Heart right ventricle (tissue), 16 donors: ENCODE results near the gene ADD3. TPM values are rescaled to one million over a fixed set of nuclear protein-coding genes. Genes with fewer than 3 reads are reported as not detected.

Experiments
- ATAC-seq, 8 donors: fragments of 200-7000 bp; cut with Tn5 transposase; one replicate each; pipeline ENCODE4 v1.9.1; 2020; ENCODE audit warnings: mild to moderate bottlenecking in 8 of 8, moderate library complexity in 8 of 8, moderate number of reproducible peaks in 1 of 8
- DNase-seq, 2 donors: peaks; one replicate each; pipeline ENCODE4 v3.0.0-alpha.2; 2020
- H3K27ac ChIP-seq, 10 donors: fragments of 200-600 bp; sonication (generic) in 2 of 10; one replicate each; pipeline versions ENCODE4 v1.5.0 to v1.8.0; 2020 to 2022; ENCODE audit warnings: mild to moderate bottlenecking in 3 of 10
- H3K27me3 ChIP-seq, 7 donors: fragments of 200-600 bp; one replicate each; pipeline ENCODE4 v1.8.0; 2021 to 2022; ENCODE audit warnings: mild to moderate bottlenecking in 2 of 7
- H3K36me3 ChIP-seq, 9 donors: fragments of 200-600 bp; sonication (generic) in 1 of 9; one replicate each; pipeline versions ENCODE4 v1.5.0 to v1.8.0; 2020 to 2022; ENCODE audit warnings: mild to moderate bottlenecking in 2 of 9
- H3K4me1 ChIP-seq, 9 donors: fragments of 200-600 bp; sonication (generic) in 1 of 9; one replicate each; pipeline versions ENCODE4 v1.5.0 to v1.8.0; 2020 to 2022; ENCODE audit warnings: mild to moderate bottlenecking in 4 of 9
- H3K4me3 ChIP-seq, 10 donors: fragments of 200-600 bp; sonication (generic) in 2 of 10; one replicate each; pipeline versions ENCODE4 v1.5.0 to v1.8.0; 2020 to 2022; ENCODE audit warnings: mild to moderate bottlenecking in 7 of 10, moderate library complexity in 2 of 10
- H3K9me3 ChIP-seq, 11 donors: fragments of 200-600 bp in 10 of 11; sonication (generic) in 2 of 11; one replicate each; pipeline versions ENCODE4 v1.5.0 to v1.8.0; 2013 to 2022; ENCODE audit warnings: mild to moderate bottlenecking in 2 of 11, control low read depth in 1 of 11, moderate library complexity in 1 of 11
- WGBS, 2 donors: extraction: QIAGEN DNeasy Blood & Tissue Kit; methylation state at CpG; one replicate each; pipeline ENCODE4 v1.1.7; 2013; ENCODE audit warnings: inconsistent platforms in 1 of 2; 5-methylcytosine and 5-hydroxymethylcytosine counted together
- intact Hi-C, 10 donors: fragments of 100-400 bp; cut with DNase I; formaldehyde crosslinking; loops; one replicate each; pipeline versions ENCODE4 v1.11.1 to v1.14.2; 2022
- polyA plus RNA-seq, 2 donors: library from polyadenylated mRNA; stranded (reverse); fragments of 200-250 nt; gene quantifications; one replicate each; pipeline ENCODE4 v1.2.3, GENCODE V29; 2013
- total RNA-seq, 10 donors: library from RNA; stranded (reverse); fragmentation: NEBNext Ultra II Directional in 3 of 10; extraction: Animal tissue kit (Norgen Biotek cat#: 25700) in 3 of 10; gene quantifications; one replicate each; pipeline versions ENCODE4 v1.2.1 to v1.2.4, GENCODE V29; 2021 to 2023
- TF ChIP-seq, protein P1 (sequence below), 9 donors: fragments of 200-600 bp; sonication (generic) in 2 of 9; IDR thresholded peaks; one replicate each; pipeline versions ENCODE4 v1.5.0 to v1.8.0; 2021 to 2022; ENCODE audit warnings: antibody characterized with exemption in 9 of 9, mild to moderate bottlenecking in 5 of 9, moderate library complexity in 1 of 9
- donor health status: Arrhythmogenic right ventricular cardiomyopathy.
- donor health status: ischemic (EF 13 %, LVEDD 7.1; RV severe dilation, severe dysfunction).
- donor health status: healthy with polysubstance abuse.
- donor health status: DM: no; HTN: yes; CAD: no.
- donor health status: DM: no; HTN: no; CAD: no.
- donor health status: ischemic (EF 25% LVEDD 6.9; RV normal size, moderate dysfunction).
- donor health status: ischemic (EF 25% LVEDD 5.7; RV mildly dilated, moderate dysfunction).
- donor health status: healthy.
- donor health status: DM: yes; HTN: yes; CAD: no.
- donor health status: Ischemic cardiomyopathy.
- donor health status: ischemic (EF 35%, LVEDD 5.7; RV mildly dilated, moderate dysfunction).
- donor health status: nonischemic (EF 11% LVEDD 7.7; RV severe dilation, severe dysfunction).
- donor health status: DM: yes; HTN: yes; CAD: no.
- donor health status: PGD.
- donor health status: ischemic (EF 29% LVEDD 5.4; RV normal size, mild dysfunction).
- donor health status: nonischemic (EF 23%, LVEDD 6.1; RV moderate dilation, normal function).

ADD3 gene
- total and polyA plus RNA-seq, 12 donors = 28.0 to 106 (median 87.8) TPM

DNA sequence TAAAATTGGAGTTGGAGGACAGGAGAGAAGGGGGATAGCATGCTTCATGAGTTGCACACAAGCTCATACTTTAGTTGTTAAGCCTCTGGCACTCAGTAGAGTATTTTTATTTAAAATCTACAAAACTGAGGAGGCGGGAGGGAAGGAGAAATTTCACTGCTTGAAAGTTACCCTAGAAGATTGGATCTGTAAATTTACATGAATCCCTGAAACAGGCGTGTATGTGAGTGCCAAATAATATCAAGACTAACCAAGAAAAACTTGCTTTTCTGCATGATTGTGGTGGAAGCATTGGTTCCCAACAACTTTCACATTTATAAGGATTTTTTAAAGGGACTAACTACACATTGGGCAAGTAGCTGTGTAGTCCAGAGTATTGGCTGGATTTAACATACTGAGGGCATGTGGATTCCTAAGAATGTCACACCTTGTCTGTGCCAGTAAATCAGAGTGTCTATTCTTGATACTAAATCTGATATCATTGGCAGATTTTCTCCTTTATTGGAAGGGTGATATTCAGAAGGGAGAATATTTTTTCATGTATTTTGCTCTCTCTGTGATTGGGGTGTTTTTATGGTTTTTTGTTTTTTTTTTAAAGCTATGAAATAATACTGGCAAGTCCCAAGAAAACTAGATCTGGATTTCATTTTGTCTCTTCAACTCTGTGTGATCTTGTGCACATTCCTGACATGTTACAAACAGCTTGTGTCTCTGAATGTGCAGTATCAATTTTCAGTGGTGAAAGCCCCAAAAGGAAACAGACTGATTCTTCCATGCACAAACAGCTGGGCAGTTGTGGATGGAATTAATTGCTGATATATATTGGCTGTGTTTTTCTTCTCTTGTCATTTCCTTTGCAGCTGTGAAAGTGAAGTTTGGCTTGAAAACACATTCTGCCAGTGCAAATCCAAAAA lies 67.2 kb downstream of the ADD3 start:
- H3K4me1 ChIP-seq = peaks cover 2 to 96% (median 88%) of the 10 kb centered on the region in 9 donors
- H3K4me3 ChIP-seq = peak overlapping the region in 1 of 10 donors; percentile 3
- TF ChIP-seq, protein P1, sequence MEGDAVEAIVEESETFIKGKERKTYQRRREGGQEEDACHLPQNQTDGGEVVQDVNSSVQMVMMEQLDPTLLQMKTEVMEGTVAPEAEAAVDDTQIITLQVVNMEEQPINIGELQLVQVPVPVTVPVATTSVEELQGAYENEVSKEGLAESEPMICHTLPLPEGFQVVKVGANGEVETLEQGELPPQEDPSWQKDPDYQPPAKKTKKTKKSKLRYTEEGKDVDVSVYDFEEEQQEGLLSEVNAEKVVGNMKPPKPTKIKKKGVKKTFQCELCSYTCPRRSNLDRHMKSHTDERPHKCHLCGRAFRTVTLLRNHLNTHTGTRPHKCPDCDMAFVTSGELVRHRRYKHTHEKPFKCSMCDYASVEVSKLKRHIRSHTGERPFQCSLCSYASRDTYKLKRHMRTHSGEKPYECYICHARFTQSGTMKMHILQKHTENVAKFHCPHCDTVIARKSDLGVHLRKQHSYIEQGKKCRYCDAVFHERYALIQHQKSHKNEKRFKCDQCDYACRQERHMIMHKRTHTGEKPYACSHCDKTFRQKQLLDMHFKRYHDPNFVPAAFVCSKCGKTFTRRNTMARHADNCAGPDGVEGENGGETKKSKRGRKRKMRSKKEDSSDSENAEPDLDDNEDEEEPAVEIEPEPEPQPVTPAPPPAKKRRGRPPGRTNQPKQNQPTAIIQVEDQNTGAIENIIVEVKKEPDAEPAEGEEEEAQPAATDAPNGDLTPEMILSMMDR (IDR thresholded peaks at IDR 0.05) = no peak
- ATAC-seq (peak in 7 of 8 donors; percentile 39 to 66 (median 51)), DNase-seq (no peak)
- H3K36me3 ChIP-seq = no peaks in the 10 kb centered on the region
- no peaks in the 10 kb centered on the region for H3K27me3 ChIP-seq
- peak overlapping the region; percentile 8 to 92 (median 78) for H3K27ac ChIP-seq
- WGBS, 2 donors = 61 to 62% methylated on average over 2 of the region's 2 CpGs
- no peaks in the 10 kb centered on the region for H3K9me3 ChIP-seq
- intact Hi-C loops = loop anchor here in 5 of 10 donors (5.0 to 10.0 kb wide), 4 partner anchors 60 to 190 kb away; partner anchors contain the start of gene ADD3 (in 3 of the 5)

DNA sequence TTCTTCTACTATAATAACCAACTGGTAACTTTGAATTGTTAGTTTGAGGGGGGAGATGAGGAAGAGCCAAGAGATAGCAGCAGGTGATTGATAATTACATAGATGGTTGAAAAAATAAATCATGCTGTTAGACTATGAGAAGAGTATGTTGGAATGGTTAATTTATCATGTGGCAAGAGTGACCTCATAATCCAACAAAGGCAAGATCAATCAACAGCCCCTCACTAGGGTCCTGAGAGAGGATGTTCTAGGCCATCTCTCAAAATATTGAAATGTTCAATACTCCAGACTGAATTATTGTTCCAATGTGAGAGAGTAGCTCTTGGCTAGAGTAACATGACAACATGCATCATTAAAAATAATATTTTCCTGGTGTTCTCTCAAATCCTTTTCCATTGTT lies 67.9 kb downstream of the ADD3 start:
- intact Hi-C loops = loop anchor here in 4 of 10 donors (5.0 to 10.0 kb wide), 4 partner anchors 61 to 191 kb away; partner anchors contain the start of gene ADD3 (in 2 of the 4)
- peak overlapping the region in 9 of 10 donors; percentile 52 to 92 (median 83) for H3K27ac ChIP-seq

DNA sequence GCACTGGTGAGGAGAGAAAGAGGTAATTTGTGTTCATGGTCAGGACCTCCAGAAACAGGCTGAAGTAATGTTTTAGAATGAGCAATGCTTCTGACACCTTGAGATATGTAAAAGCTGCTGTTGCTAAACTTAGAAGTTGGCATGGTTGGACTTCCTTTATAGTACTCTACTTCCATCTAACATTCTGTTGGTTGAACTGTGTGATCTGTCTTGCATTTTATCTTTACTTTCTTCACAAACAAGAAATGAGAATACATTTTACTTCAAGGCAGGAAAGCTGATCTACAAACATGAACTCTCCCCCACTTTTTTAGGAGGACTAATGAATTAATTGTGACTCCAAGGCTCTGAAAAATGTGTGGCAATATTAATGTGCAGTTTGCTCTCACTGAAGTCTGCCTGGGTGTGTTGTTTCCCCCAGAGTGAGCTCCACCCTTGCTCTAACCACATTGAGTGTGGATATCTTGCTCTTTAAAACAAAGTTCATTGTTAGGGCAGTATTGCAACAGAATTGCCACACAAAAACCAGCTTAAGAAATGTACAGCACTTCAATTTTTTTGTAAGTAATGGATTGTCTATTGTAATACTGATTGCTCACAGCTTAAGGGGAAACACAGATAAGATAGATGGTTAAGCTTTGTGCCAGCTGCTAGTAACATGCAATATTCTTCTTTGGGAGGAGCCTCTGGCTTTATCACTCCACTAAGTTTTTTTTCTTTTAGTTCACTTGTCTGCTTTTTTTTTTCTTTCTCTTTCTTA lies 69.0 kb downstream of the ADD3 start:
- H3K4me3 ChIP-seq = peak overlapping the region in 7 of 10 donors; percentile 16 to 37 (median 29)
- no peaks in the 10 kb centered on the region for H3K9me3 ChIP-seq
- DNase-seq (peak in 1 of 2 donors; percentile 44), ATAC-seq (peak; percentile 69 to 91 (median 83))
- intact Hi-C loops = loop anchor here in 4 of 10 donors (5.0 to 10.0 kb wide), 4 partner anchors 62 to 192 kb away; partner anchors contain the start of gene ADD3 (in 2 of the 4)
- peak overlapping the region; percentile 24 to 92 (median 82) for H3K27ac ChIP-seq
- H3K4me1 ChIP-seq = peaks cover 2 to 96% (median 86%) of the 10 kb centered on the region in 9 donors
- H3K27me3 ChIP-seq = no peaks in the 10 kb centered on the region
- no peaks in the 10 kb centered on the region for H3K36me3 ChIP-seq
- TF ChIP-seq, protein P1 (IDR thresholded peaks at IDR 0.05) = no peak

More for the DNA sequence above, 67.9 kb downstream of the ADD3 start:
- Histone ChIP-seq H3K36me3 (no peaks in the 10 kb centered on the region), H3K9me3 (no peaks in the 10 kb centered on the region), H3K27me3 (no peaks in the 10 kb centered on the region), H3K4me1 (peaks cover 2 to 96% (median 85%) of the 10 kb centered on the region in 9 donors), H3K4me3 (no peak overlapping the region)
- DNase-seq = no peak
- TF ChIP-seq, protein P1 (IDR thresholded peaks at IDR 0.05) = no peak
- ATAC-seq = no peak
